Heart right ventricle (tissue), 16 donors: ENCODE results near the gene NME5. TPM values are rescaled to one million over a fixed set of nuclear protein-coding genes. Genes with fewer than 3 reads are reported as not detected.

ENCODE experiments used
- ATAC-seq, 8 donors: fragments of 200-7000 bp; cut with Tn5 transposase; one replicate each; pipeline ENCODE4 v1.9.1; 2020; ENCODE audit warnings: mild to moderate bottlenecking in 8 of 8, moderate library complexity in 8 of 8, moderate number of reproducible peaks in 1 of 8
- DNase-seq, 2 donors: peaks; one replicate each; pipeline ENCODE4 v3.0.0-alpha.2; 2020
- H3K27ac ChIP-seq, 10 donors: fragments of 200-600 bp; sonication (generic) in 2 of 10; one replicate each; pipeline versions ENCODE4 v1.5.0 to v1.8.0; 2020 to 2022; ENCODE audit warnings: mild to moderate bottlenecking in 3 of 10
- H3K27me3 ChIP-seq, 7 donors: fragments of 200-600 bp; one replicate each; pipeline ENCODE4 v1.8.0; 2021 to 2022; ENCODE audit warnings: mild to moderate bottlenecking in 2 of 7
- H3K36me3 ChIP-seq, 9 donors: fragments of 200-600 bp; sonication (generic) in 1 of 9; one replicate each; pipeline versions ENCODE4 v1.5.0 to v1.8.0; 2020 to 2022; ENCODE audit warnings: mild to moderate bottlenecking in 2 of 9
- H3K4me1 ChIP-seq, 9 donors: fragments of 200-600 bp; sonication (generic) in 1 of 9; one replicate each; pipeline versions ENCODE4 v1.5.0 to v1.8.0; 2020 to 2022; ENCODE audit warnings: mild to moderate bottlenecking in 4 of 9
- H3K4me3 ChIP-seq, 10 donors: fragments of 200-600 bp; sonication (generic) in 2 of 10; one replicate each; pipeline versions ENCODE4 v1.5.0 to v1.8.0; 2020 to 2022; ENCODE audit warnings: mild to moderate bottlenecking in 7 of 10, moderate library complexity in 2 of 10
- H3K9me3 ChIP-seq, 11 donors: fragments of 200-600 bp in 10 of 11; sonication (generic) in 2 of 11; one replicate each; pipeline versions ENCODE4 v1.5.0 to v1.8.0; 2013 to 2022; ENCODE audit warnings: mild to moderate bottlenecking in 2 of 11, control low read depth in 1 of 11, moderate library complexity in 1 of 11
- CTCF ChIP-seq, 9 donors: fragments of 200-600 bp; sonication (generic) in 2 of 9; IDR thresholded peaks; one replicate each; pipeline versions ENCODE4 v1.5.0 to v1.8.0; 2021 to 2022; ENCODE audit warnings: antibody characterized with exemption in 9 of 9, mild to moderate bottlenecking in 5 of 9, moderate library complexity in 1 of 9
- WGBS, 2 donors: extraction: QIAGEN DNeasy Blood & Tissue Kit; methylation state at CpG; one replicate each; pipeline ENCODE4 v1.1.7; 2013; ENCODE audit warnings: inconsistent platforms in 1 of 2; 5-methylcytosine and 5-hydroxymethylcytosine counted together
- intact Hi-C, 10 donors: fragments of 100-400 bp; cut with DNase I; formaldehyde crosslinking; loops; one replicate each; pipeline versions ENCODE4 v1.11.1 to v1.14.2; 2022
- polyA plus RNA-seq, 2 donors: library from polyadenylated mRNA; stranded (reverse); fragments of 200-250 nt; gene quantifications; one replicate each; pipeline ENCODE4 v1.2.3, GENCODE V29; 2013
- total RNA-seq, 10 donors: library from RNA; stranded (reverse); fragmentation: NEBNext Ultra II Directional in 3 of 10; extraction: Animal tissue kit (Norgen Biotek cat#: 25700) in 3 of 10; gene quantifications; one replicate each; pipeline versions ENCODE4 v1.2.1 to v1.2.4, GENCODE V29; 2021 to 2023
- donor health status: Arrhythmogenic right ventricular cardiomyopathy.
- donor health status: ischemic (EF 13 %, LVEDD 7.1; RV severe dilation, severe dysfunction).
- donor health status: healthy with polysubstance abuse.
- donor health status: DM: no; HTN: yes; CAD: no.
- donor health status: DM: no; HTN: no; CAD: no.
- donor health status: ischemic (EF 25% LVEDD 6.9; RV normal size, moderate dysfunction).
- donor health status: ischemic (EF 25% LVEDD 5.7; RV mildly dilated, moderate dysfunction).
- donor health status: healthy.
- donor health status: DM: yes; HTN: yes; CAD: no.
- donor health status: Ischemic cardiomyopathy.
- donor health status: ischemic (EF 35%, LVEDD 5.7; RV mildly dilated, moderate dysfunction).
- donor health status: nonischemic (EF 11% LVEDD 7.7; RV severe dilation, severe dysfunction).
- donor health status: DM: yes; HTN: yes; CAD: no.
- donor health status: PGD.
- donor health status: ischemic (EF 29% LVEDD 5.4; RV normal size, mild dysfunction).
- donor health status: nonischemic (EF 23%, LVEDD 6.1; RV moderate dilation, normal function).

NME5 gene
- total and polyA plus RNA-seq, 12 donors, result 2.0 to 9.4 (median 3.9) TPM

GRCh38 chr5:138092301-138092700 lies 46.9 kb downstream of the NME5 start:
- no peak overlapping the region for H3K4me3 ChIP-seq
- WGBS, 2 donors, result 65 to 74% methylated on average over 1 of the region's 1 CpG
- no peaks in the 10 kb centered on the region for H3K9me3 ChIP-seq
- H3K27me3 ChIP-seq, result peaks cover 0 to 12% (median 9%) of the 10 kb centered on the region in 7 donors
- no peak for ATAC-seq
- intact Hi-C loops, result no loop called here
- no peak for TF ChIP-seq CTCF (IDR thresholded peaks at IDR 0.05)
- no peak for DNase-seq
- H3K27ac ChIP-seq, result no peak overlapping the region
- H3K4me1 ChIP-seq, result no peaks in the 10 kb centered on the region
- no peaks in the 10 kb centered on the region for H3K36me3 ChIP-seq

GRCh38 chr5:138091685-138092084 lies 47.5 kb downstream of the NME5 start:
- WGBS, 2 donors, result 89 to 92% methylated on average over 4 of the region's 4 CpGs
- intact Hi-C loops, result no loop called here

GRCh38 chr5:138083702-138084101 lies 55.5 kb downstream of the NME5 start, which contains the start of gene WNT8A:
TSS of gene WNT8A (plus strand) at chr5:138084033. CDS start at chr5:138084128, 95 bp downstream.
- no peak within 1 kb of the TSS for H3K4me3 ChIP-seq
- TF ChIP-seq CTCF (IDR thresholded peaks at IDR 0.05), result no peak
- no peaks in the 10 kb centered on the region for H3K4me1 ChIP-seq
- DNase-seq (no peak), ATAC-seq (no peak)
- no peaks in the 10 kb centered on the region for H3K9me3 ChIP-seq
- WGBS, 2 donors, result 74 to 78% methylated on average over 5 of the region's 5 CpGs
- H3K27me3 ChIP-seq, result peaks cover 0 to 2% (median 0%) of the 10 kb centered on the region in 7 donors
- H3K36me3 ChIP-seq, result no peaks in the 10 kb centered on the region
- intact Hi-C loops, result loop anchor here in 1 of 10 donors (5.0 kb wide), 1 partner anchor 44 kb away; no protein-coding TSS in a partner anchor
- no peak within 1 kb of the TSS for H3K27ac ChIP-seq

More at GRCh38 chr5:138091685-138092084, 47.5 kb downstream of the NME5 start:
- DNase-seq (no peak), ATAC-seq (no peak)
- Histone ChIP-seq H3K27ac (no peak overlapping the region), H3K27me3 (peaks cover 0 to 12% (median 9%) of the 10 kb centered on the region in 7 donors), H3K4me1 (no peaks in the 10 kb centered on the region), H3K9me3 (no peaks in the 10 kb centered on the region), H3K36me3 (no peaks in the 10 kb centered on the region), H3K4me3 (no peak overlapping the region)
- no peak for TF ChIP-seq CTCF (IDR thresholded peaks at IDR 0.05)

- ATAC-seq (no peak), DNase-seq (no peak)
- Histone ChIP-seq H3K36me3 (no peaks in the 10 kb centered on the region), H3K4me3 (no peak overlapping the region), H3K4me1 (no peaks in the 10 kb centered on the region), H3K9me3 (no peaks in the 10 kb centered on the region), H3K27me3 (peaks cover 0 to 2% (median 0%) of the 10 kb centered on the region in 7 donors), H3K27ac (no peak overlapping the region)
- TF ChIP-seq CTCF (IDR thresholded peaks at IDR 0.05), result no peak
- 93 to 95% methylated on average over 4 of the region's 4 CpGs for WGBS, 2 donors
- intact Hi-C loops, result loop anchor here in 1 of 10 donors (5.0 kb wide), 1 partner anchor 45 kb away; no protein-coding TSS in a partner anchor
Observed at GRCh38 chr5:138082033-138082432, 57.2 kb downstream of the NME5 start.
